GM19035 (cell line): ENCODE results near the gene OR6K6.

Experiments
- ATAC-seq: cut with Tn5 transposase; IDR thresholded peaks from one replicate; pipeline ENCODE4 v1.9.1; 2021; ENCODE audit not compliant: unreplicated experiment

Gene OR6K6

DNA sequence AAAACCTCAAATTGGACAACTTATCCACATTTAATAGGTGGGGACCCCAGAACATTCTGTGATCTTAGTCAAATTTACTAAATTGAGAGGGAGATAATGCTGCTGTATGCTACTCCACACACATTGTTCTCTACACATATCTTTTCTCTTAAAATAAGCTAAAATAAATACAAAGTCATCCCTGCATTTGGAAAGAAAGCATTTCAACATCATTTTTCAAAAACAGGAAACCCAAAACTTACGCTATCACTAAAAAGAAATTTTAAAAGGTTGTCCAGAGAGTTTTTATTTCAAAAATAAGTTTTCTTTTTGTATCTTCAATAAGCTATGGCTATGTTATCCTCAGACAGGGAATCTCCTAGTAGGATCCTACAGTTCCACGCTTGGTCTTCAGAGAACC, 46.0 kb downstream of the OR6K6 start:
- ATAC-seq, result no peak

DNA sequence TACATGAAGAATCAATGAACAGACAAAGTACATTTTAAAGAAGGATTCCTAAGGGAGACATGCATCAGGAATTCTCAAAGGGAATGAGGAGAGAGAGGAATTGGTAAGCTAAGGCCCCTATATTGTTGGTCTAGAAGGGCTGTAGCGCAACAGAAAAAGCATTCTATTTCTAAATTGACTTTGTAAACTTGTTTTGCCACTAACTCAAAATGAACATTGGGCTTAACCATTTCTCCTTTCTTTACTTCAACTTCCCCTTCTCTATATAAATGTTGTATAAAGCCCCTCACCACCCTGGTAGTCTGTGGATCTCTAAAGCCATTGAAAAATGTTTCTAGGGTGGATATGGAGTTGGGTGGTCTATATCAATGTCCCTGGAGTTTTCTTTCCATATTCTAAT, 46.9 kb downstream of the OR6K6 start:
- ATAC-seq, result no peak

DNA sequence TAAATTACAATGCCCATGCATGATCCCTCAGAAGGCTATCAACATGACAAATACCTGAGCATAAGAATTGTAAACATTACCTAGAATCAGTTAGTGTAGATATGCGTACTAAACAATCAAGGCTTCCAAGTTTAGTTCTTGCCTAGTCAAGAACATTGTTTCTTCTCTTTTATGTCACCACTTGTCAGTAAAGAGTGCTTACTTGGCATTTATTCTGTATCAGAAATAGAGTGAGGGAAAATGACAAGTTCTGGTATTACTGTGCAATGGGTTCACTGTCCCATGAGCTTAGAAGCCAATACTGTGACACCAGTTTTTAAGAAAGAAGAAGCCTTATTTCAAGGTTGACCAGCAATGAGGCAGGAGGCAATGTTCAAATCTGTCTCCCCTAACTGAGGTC, 49.2 kb downstream of the OR6K6 start:
- ATAC-seq, result no peak
